ENCODE results near the gene SPRR4.

DNA sequence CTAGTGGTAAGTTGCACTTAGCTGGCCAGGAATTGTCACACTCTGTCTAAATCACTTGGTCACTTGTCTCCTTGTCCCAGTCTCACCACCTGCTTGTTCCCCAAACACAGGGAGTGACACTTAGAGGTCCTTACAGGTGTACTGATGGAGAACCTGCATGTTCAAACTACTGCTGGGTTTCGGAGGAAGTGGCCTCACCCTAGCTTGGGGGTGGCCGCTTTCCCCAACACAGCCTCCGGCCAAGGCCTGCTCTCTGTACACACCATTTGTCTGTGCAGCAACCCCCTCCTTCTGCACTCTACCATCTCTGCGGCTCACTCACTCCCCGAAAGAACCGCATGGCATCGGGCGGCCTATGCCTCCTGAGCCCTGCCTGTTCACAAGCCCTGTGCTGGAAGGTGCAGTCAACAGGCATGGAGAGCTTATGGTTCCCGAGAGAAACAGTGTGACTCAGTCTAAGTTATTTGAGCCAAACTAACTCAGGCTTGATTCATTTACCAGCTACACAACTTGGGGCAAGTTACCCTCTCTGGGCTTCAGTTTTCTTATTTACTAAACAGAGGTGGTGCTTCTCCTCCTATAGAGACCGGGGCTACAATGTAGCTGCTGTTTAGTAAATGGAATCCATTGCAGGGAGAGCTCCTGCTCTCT lies 10.5 kb upstream of the SPRR4 start:
- TF ChIP-seq, protein P1, sequence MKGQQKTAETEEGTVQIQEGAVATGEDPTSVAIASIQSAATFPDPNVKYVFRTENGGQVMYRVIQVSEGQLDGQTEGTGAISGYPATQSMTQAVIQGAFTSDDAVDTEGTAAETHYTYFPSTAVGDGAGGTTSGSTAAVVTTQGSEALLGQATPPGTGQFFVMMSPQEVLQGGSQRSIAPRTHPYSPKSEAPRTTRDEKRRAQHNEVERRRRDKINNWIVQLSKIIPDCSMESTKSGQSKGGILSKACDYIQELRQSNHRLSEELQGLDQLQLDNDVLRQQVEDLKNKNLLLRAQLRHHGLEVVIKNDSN (IDR thresholded peaks at IDR 0.05), result no peak
- TF ChIP-seq RAD21 (IDR thresholded peaks at IDR 0.05; ENCODE audit: low read depth) (no peak), CEBPB (IDR thresholded peaks at IDR 0.05) (no peak), CREB1 (IDR thresholded peaks at IDR 0.05; ENCODE audit: low read depth) (no peak)

Data from Ishikawa (cell line).